GM19324 (cell line): ENCODE results near the gene ZNF277.

Source experiments
- ATAC-seq: cut with Tn5 transposase; IDR thresholded peaks from one replicate; pipeline ENCODE4 v1.9.1; 2021; ENCODE audit warnings: mild to moderate bottlenecking, moderate library complexity; ENCODE audit not compliant: unreplicated experiment, low FRiP score

ZNF277 gene

DNA sequence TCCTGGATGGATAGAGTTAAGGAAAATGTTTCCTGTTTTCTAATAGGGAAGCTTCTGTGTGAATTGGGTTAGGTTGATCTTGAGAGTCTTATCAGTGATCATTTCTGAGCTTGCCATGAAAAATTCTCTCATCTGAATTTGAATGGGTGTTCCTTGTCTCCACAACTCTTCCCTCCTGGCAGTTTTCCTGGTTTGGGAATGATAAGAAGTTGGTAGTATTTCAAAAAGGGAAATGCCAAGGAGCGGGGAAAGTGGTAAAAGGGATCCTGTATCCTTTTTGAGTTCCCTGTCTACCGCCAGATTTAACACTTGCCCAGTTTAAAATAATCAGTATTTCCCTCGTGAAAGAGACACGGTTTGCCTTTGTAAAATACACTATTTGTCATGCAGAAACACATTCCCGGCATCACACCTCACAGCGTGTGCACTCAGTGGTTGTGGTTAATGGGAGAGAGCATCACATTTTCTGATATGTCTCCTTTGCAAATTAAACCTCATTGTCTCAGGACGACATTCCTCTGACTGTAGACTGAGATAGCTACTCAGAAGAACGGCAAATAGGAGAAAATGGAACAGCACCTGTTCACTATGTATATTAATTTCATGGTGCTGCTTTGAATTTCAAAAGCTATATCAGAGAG is 130.6 kb downstream of the ZNF277 start:
- ATAC-seq: no peak

DNA sequence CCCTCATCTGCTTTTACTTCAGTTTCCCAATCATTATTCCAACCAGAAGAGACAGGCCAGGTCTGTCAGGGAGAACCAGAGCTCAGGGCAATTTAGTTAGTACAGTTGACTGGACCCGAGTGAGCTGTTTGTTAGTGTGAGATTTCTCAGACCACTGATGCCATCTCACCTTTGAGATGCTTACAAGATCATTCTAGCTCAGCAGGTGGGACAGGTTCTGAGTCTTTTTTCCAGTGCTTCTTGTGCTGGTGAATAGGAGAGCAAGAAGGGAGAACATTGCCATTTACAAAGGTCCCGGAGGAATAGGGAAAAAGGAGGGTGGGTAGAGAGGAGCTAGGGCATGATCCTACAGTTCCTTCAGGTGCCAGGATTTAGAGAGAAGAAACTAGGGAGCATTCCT is 131.4 kb downstream of the ZNF277 start:
- ATAC-seq: no peak

DNA sequence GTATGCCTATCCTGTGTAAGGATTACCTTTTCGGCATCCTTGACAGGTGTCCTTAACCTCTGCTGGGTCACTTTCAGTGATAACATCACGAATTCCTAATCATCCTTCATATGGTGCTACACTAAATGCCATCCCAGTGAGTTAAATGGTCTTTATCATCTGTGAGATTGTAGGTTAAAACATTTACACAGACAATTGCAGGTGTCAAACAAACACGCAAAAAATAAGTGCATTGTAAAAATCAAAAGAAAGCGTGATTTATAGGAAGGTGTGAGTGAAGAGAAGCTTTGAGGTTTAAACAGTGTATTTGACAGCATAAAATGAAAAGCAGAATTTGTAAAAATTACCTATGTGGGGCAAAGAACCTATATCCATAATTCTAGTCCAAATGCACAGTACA is 132.3 kb downstream of the ZNF277 start:
- no peak for ATAC-seq

DNA sequence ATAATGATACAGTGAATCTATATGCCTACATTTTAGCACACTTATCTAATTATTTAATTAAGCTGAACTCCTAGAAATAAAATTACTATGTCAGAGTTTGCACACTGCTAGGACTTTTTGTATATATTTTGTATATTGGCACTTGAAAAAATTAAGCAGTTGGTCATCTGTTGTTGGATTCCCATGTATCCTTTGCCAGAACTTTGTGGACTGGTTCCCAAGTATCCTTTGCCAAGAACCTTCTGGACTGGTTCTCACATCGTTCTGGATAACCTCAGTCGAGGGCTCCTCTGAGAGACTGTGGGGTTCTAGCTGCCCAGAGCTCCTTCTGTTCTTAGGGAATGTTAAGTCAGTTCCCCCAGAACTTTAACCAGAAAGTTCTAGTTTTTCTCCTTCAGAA is 135.0 kb downstream of the ZNF277 start:
- no peak for ATAC-seq

DNA sequence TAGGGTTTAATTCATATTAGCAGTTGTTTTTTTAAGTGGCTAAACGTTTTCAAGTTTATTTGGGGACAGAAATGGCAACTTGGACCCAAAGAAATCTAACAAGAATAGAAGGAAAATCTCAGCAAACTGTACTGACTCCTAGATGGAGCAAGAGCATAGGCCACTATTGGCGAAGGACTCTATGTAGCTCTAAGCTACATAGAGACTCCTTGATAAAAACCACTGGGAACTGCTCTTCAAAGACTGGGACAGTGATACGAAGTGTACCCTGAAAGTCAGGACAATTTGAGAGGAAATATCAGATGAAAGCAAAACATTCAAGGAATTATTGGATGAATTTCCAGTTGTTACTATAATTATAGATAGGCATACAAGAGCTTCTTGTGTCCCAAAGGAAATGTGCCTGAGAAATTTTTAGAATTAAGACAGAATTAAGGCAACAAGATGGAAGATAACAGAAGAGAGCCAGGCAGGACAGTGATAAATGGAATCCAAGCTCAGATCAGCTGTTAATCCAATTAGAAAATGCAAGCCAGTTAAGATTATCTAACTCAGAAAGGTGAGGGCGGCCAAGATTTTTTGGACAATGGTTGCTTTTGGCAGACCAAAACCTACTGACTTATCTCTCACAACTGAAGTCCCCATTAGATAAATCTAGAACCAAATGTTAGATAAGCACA is 140.0 kb downstream of the ZNF277 start:
- no peak for ATAC-seq

DNA sequence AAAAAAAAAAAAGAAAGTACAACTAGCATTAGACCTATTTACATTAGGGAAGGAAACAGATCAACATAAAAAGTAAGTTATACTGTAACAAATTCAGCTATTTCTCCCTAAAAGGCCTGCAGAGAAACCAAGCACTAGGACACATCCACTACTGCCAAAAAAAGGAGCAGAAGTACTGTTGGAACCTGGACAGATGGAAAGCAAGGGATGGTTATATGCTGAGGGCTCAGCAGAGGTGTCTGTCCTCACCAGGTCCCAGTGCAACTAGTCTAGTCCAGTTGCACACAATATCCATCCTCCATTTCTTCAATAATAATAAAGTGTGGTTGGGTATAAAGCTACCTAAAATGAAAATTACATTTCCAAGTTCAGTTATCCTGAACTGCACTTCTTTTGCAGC is 140.6 kb downstream of the ZNF277 start:
- no peak for ATAC-seq

DNA sequence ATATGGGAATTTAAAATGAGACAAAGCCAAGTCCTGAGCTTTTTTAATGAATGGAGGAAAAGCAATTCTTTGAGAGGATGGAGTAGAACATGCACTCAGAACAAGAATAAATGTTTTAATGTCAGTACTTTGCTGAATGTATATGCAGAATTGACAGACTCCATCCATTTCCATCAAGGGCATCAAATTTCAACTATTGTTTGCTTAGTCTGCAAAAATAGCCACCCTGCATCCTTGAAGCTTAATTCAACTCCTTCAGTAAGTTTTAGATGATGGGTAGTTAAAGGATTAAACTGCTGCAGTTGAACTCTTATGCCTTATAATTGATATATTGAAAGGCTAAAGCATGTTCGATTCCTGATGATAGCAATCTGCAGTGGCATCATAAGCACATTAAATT is 144.1 kb downstream of the ZNF277 start:
- no peak for ATAC-seq

DNA sequence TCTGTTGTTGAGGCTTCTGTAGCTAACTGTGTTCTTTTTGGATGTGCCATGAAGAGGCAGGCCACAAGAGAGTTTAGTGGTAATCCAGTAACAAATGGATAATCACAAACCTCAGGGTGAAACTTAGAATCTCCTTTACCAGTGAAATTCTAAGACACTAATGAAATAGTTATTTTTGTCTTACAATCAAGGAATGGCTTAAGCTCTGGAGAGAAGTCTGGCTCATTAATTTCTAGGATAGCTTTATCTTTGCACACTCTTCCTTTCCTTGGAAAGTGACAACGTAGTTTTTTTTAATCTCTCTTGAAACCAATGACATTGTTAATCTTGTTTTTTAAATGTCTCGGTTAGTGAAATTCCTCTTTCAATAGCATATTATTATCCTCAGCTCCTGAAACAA is 150.1 kb downstream of the ZNF277 start:
- ATAC-seq: no peak

DNA sequence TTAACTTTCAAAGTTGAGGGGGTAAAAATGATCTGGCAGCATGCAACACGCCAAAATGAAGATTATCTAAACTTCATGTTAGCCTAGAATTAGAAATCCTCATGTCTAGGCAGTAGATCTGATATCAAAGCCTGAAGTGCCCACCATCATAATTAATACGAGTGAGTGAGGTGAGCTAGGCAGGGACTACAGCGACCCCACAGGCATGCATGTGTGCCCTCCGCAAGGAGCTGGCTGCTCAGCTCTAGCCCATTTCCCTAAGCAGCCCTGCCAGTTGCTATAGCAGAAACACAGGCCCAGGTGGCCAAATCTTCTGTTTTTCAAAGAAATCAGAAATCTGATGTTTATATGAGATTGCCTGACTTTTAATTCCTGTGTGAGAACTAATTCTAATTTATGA is 150.6 kb downstream of the ZNF277 start:
- ATAC-seq: no peak

DNA sequence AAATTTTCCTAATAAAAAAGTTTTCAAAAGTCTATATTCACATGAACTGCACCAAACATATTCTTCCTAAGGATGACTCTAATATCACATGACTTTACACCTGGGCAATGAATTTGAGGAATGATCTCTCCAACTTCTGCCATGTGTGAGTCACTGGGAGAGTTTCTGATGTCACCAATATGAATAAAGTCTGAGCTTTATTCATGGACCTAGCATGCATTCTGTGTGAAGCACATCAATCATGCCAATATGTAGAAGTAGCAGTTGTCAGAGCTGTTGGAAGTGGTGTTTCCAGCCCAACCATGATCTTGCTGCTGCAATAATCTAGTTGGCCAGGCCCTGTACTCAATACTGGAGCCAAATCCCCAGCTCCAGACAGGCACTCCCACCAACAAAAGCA is 152.0 kb downstream of the ZNF277 start:
- ATAC-seq: no peak

DNA sequence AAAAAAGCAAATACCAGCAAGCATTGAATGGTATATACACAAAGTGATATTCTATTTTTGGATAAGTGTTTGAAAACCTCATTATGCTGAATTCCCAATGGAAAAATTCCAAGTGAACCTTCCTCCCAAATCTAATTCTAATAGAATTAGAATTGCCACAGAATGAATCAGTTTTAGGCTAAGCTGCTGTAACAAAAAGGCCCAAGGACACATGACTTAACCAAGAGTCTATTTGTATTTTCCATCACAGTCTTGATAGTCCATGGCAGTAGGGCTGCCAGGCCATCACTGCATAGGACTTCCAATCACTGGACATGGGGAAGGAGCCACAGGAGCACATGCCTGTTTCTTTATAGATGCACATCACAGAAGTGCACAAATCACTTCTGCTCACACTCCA is 152.6 kb downstream of the ZNF277 start:
- no peak for ATAC-seq

DNA sequence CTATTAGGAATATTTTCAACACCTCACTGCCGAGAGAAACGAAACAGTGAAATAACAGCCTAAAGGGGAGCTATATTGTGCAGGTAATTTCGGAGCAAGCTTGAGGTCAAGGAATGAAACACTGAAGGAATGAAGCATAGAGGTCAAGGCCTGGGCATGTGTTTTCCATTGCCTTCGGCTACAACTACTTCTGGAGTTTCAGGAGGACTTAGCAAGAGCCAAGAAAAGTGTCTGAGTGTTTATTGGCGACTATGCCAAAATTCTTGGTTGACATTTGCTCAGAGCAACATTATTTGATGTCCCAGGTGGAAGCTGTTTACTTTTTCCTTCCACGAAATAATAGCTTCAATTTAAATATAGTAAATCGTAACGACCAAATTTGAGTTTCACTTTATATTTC is 154.2 kb downstream of the ZNF277 start:
- no peak for ATAC-seq

DNA sequence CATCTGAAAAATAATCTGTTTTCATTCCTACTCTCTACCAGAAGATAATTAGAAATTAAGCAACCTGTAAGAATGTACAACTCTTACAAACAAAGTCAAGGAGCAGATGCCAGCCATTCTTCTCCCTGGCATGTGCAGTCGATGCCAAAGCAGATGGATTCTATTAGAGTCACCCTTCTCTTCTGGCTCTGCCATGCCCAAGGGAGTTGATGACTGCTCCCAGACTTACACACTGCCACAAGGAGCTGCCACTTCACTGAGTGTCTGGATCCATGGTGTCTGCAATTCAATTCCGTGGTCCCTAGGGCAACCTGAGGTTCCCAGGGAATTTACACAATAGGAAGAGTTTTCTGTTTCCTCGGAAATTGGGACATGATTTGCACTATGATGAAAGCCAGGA is 154.7 kb downstream of the ZNF277 start:
- ATAC-seq: no peak

DNA sequence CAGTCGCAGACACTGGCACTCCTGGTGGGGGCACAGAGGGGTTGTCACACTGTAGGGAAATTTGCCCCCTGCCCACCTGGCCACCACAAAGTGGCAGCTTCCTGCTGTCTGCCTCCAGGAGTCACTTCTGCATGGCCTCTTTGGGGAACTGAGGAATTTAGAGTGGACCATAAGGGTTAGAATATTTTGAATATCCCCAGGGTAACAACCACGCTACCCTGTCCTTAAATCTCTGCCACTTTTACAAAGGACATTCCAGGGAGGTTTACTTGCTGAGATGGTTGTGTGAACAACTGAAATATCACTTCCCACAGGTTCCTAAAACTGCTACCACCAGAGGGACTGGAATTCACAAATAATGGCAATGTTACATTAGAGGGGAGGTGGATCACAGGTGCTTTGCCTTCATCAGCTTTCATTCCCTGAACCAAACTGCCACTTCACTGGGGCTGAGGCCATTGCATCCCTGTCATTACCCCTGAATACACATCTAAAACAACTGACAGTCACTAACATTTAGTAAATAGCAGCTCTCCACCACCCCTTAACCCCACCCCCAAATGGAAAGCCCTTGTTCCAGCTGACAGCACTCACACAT is 155.7 kb downstream of the ZNF277 start:
- ATAC-seq: no peak

DNA sequence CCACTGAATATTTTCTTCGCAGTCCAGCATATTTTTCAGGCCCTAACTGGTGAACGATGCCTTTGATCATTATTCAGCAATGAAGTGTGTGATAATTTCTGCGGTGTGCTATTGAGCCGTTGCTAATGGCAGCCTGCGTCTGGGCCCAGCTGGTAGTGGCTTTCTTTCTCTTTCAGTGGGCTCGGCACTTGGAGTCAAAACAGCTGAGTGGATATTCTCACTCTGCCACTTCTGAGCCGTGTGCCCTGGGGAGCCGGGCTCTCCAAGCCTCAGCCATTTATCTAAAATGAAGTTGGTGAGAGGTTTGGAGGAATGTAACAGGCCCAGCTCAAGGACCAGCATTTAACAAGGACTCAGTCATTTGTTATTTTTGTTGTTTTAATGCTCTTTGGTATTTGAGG is 156.2 kb downstream of the ZNF277 start:
- ATAC-seq: no peak

DNA sequence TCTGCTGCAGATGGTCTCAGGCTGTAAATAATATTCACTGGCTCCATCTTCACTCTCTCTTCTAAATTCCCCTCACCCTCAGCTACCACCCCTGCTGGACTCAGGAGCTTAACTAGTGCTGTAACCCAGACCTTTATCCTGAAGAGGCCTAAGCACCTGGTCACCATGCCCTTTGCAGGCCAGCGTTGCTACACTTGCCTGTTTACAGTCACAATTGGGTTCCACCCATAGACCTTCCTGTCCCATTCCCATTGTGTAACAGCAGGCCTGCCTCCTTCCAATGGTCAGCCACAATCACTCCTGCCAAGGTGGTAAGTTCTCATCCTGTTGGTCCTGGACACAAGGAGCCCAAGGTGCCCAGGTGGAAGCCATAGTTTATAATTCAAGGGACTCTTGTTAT is 157.9 kb downstream of the ZNF277 start:
- ATAC-seq: no peak

DNA sequence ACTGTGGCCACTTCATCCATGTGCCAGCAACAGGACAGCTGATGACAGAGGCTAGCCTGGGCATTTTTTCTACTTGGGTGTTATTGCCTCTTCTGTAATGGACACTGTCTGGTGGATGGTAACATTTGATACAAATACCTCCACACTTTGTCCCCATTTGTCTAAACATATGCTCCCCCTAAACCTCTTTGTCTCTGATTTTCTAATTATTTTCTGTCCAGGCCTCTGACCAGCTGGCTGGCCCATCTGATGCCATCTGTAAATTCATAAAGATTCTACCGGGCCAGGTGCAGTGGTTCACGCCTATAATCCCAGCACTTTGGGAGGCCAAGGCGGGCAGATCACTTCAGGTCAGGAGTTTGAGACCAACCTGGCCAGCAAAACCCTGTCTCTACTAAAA is 159.1 kb downstream of the ZNF277 start:
- ATAC-seq: no peak

DNA sequence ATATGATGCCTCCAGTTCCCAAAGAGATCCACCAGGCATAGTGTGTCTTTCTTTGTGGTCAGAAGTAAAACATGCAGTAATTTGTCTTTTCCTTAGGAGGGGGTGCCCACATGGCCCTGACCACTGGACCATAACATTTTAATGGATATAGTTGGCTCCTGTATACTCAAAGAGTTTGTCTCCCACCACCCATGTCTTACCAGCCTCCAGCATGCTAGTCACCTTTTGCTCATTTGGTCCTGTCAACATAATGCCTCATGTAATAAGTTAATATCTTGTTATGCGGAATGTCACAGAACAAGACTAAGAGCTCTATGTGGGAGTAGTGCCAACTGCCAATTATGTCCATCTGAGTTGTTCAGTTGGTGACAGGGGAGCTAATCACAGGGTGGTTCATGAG is 160.4 kb downstream of the ZNF277 start:
- ATAC-seq: no peak

DNA sequence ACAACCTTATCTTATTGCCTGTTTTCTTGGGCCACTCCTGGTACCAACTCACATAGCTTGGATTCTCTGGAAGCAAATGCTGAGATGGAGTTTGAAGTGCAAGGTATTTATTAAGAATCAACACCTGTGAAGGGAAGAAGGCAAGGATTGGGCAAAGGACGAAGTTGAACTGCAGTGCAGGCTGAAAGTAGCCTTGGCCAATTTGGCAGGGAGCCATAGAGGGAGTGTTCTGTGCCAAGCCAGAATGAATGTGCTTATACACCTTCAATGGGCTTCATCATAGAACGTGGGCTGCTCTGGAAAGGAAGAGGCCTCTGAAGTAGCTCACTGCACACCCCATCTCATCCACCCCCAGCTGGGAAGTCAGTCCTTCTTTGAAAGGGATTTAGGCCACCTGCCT is 163.9 kb downstream of the ZNF277 start:
- ATAC-seq: no peak

DNA sequence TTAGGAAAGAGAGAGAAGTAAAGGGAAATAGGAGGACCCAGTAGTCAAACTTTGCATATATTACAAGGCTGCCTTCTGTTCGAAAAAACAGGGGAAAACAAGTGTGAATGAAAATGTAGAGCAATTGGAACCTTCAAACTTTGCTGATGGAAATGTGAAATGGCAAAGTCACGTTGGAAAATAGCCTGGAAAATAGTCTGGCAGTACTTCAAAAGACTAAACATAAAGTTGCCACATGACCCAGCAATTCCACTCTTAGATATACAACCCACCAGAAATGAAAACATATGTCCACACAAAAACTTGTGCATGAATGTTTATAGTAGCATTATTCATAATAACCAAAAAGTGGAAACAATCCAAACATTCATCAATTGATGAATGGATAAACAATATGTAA is 165.2 kb downstream of the ZNF277 start:
- no peak for ATAC-seq

DNA sequence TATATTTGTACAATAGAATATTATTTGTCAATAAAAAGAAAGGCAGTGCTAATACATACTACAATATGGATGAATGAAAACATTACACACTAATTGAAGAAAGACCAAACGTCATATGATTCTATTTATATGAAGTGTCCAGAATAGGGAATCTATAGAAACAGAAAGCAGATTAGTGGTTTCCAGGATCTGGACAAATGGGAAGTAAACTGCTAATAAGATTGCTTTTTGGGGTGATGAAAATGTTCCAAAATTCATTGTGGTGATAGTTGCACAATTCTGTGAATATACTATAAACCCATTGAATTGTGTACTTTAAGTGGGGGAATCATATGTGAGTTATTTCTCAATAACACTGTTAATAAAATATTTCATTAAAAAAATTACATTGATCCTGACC is 165.6 kb downstream of the ZNF277 start:
- ATAC-seq: no peak

DNA sequence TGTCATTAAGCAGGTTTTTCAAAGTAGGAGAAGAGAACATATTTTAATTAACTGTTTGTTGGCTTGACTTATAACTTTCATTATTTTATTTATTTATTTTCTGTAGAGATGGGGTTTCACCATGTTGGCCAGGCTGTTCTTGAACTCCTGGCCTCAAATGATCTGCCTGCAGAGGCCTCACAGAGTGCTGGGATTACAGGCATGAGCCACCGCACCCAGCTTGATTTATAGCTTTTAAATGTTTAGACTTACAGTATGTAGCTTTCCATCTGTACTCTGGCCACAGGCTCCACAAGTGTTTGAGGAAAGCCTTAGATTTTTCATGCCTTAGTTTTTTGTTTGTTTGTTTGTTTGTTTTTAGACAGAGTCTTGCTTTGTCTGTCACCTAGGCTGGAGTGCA is 171.1 kb downstream of the ZNF277 start:
- ATAC-seq: no peak
